ENCODE results near the gene MAGEF1. TPM values are rescaled to one million over a fixed set of nuclear protein-coding genes. Genes with fewer than 3 reads are reported as not detected.

MAGEF1 gene
- total and polyA plus RNA-seq, 9 of the 15 experiments (the other 6 are each of a cell fraction or from before 2014, with no cell fraction given), result 1.5 to 39.1 (median 19.8) TPM

DNA sequence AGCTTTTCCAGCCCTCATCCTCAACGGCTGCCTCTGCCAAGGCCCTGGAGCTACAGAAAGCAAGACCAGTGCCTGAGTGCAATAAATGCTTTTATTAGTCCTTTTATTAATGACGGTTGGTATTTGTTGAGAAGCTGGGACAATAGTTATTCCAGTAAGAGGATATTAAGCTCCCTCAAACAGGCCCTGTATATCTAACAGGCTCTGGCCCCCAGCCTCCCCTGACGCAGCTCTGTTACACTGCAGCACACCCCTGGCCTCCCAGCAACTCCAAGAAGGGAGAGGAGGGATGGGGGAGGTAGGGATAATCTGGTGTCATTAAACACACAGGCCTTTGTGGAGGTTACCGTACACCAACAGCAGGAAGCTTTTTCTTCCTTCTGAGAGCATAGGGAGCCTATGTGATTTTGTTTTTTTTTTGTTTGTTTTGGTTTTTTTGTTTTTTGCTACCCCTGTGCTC is 30.8 kb upstream of the MAGEF1 start (continued):
- TF ChIP-seq, protein P1, sequence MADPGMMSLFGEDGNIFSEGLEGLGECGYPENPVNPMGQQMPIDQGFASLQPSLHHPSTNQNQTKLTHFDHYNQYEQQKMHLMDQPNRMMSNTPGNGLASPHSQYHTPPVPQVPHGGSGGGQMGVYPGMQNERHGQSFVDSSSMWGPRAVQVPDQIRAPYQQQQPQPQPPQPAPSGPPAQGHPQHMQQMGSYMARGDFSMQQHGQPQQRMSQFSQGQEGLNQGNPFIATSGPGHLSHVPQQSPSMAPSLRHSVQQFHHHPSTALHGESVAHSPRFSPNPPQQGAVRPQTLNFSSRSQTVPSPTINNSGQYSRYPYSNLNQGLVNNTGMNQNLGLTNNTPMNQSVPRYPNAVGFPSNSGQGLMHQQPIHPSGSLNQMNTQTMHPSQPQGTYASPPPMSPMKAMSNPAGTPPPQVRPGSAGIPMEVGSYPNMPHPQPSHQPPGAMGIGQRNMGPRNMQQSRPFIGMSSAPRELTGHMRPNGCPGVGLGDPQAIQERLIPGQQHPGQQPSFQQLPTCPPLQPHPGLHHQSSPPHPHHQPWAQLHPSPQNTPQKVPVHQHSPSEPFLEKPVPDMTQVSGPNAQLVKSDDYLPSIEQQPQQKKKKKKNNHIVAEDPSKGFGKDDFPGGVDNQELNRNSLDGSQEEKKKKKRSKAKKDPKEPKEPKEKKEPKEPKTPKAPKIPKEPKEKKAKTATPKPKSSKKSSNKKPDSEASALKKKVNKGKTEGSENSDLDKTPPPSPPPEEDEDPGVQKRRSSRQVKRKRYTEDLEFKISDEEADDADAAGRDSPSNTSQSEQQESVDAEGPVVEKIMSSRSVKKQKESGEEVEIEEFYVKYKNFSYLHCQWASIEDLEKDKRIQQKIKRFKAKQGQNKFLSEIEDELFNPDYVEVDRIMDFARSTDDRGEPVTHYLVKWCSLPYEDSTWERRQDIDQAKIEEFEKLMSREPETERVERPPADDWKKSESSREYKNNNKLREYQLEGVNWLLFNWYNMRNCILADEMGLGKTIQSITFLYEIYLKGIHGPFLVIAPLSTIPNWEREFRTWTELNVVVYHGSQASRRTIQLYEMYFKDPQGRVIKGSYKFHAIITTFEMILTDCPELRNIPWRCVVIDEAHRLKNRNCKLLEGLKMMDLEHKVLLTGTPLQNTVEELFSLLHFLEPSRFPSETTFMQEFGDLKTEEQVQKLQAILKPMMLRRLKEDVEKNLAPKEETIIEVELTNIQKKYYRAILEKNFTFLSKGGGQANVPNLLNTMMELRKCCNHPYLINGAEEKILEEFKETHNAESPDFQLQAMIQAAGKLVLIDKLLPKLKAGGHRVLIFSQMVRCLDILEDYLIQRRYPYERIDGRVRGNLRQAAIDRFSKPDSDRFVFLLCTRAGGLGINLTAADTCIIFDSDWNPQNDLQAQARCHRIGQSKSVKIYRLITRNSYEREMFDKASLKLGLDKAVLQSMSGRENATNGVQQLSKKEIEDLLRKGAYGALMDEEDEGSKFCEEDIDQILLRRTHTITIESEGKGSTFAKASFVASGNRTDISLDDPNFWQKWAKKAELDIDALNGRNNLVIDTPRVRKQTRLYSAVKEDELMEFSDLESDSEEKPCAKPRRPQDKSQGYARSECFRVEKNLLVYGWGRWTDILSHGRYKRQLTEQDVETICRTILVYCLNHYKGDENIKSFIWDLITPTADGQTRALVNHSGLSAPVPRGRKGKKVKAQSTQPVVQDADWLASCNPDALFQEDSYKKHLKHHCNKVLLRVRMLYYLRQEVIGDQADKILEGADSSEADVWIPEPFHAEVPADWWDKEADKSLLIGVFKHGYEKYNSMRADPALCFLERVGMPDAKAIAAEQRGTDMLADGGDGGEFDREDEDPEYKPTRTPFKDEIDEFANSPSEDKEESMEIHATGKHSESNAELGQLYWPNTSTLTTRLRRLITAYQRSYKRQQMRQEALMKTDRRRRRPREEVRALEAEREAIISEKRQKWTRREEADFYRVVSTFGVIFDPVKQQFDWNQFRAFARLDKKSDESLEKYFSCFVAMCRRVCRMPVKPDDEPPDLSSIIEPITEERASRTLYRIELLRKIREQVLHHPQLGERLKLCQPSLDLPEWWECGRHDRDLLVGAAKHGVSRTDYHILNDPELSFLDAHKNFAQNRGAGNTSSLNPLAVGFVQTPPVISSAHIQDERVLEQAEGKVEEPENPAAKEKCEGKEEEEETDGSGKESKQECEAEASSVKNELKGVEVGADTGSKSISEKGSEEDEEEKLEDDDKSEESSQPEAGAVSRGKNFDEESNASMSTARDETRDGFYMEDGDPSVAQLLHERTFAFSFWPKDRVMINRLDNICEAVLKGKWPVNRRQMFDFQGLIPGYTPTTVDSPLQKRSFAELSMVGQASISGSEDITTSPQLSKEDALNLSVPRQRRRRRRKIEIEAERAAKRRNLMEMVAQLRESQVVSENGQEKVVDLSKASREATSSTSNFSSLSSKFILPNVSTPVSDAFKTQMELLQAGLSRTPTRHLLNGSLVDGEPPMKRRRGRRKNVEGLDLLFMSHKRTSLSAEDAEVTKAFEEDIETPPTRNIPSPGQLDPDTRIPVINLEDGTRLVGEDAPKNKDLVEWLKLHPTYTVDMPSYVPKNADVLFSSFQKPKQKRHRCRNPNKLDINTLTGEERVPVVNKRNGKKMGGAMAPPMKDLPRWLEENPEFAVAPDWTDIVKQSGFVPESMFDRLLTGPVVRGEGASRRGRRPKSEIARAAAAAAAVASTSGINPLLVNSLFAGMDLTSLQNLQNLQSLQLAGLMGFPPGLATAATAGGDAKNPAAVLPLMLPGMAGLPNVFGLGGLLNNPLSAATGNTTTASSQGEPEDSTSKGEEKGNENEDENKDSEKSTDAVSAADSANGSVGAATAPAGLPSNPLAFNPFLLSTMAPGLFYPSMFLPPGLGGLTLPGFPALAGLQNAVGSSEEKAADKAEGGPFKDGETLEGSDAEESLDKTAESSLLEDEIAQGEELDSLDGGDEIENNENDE (IDR thresholded peaks at IDR 0.05; ENCODE audit: low read depth, low read length), result no peak
- TF ChIP-seq ZFX (CRISPR knock-in tag; IDR thresholded peaks at IDR 0.05) (peak; percentile 17; the same call in 1 of the 2 replicates), ZNF707 (CRISPR knock-in tag; conservative IDR thresholded peaks at IDR 0.05) (no peak), KDM5B (IDR thresholded peaks at IDR 0.05; ENCODE audit: insufficient replicate concordance, low read depth, low read length) (peak; percentile 35), KAT2B (IDR thresholded peaks at IDR 0.05; ENCODE audit: low read depth, low read length) (no peak), SIN3B (IDR thresholded peaks at IDR 0.05; ENCODE audit: low read depth) (no peak), WHSC1 (IDR thresholded peaks at IDR 0.05; ENCODE audit: low read length) (no peak)
- TF ChIP-seq, protein P2, sequence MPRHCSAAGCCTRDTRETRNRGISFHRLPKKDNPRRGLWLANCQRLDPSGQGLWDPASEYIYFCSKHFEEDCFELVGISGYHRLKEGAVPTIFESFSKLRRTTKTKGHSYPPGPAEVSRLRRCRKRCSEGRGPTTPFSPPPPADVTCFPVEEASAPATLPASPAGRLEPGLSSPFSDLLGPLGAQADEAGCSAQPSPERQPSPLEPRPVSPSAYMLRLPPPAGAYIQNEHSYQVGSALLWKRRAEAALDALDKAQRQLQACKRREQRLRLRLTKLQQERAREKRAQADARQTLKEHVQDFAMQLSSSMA (CRISPR knock-in tag; IDR thresholded peaks at IDR 0.05), result no peak
- TF ChIP-seq, protein P3, sequence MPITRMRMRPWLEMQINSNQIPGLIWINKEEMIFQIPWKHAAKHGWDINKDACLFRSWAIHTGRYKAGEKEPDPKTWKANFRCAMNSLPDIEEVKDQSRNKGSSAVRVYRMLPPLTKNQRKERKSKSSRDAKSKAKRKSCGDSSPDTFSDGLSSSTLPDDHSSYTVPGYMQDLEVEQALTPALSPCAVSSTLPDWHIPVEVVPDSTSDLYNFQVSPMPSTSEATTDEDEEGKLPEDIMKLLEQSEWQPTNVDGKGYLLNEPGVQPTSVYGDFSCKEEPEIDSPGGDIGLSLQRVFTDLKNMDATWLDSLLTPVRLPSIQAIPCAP (CRISPR knock-in tag; IDR thresholded peaks at IDR 0.05; ENCODE audit: borderline replicate concordance), result 0 out of 2 replicates have a peak, but pooled peaks have one; percentile 42
- TF ChIP-seq, protein P4, sequence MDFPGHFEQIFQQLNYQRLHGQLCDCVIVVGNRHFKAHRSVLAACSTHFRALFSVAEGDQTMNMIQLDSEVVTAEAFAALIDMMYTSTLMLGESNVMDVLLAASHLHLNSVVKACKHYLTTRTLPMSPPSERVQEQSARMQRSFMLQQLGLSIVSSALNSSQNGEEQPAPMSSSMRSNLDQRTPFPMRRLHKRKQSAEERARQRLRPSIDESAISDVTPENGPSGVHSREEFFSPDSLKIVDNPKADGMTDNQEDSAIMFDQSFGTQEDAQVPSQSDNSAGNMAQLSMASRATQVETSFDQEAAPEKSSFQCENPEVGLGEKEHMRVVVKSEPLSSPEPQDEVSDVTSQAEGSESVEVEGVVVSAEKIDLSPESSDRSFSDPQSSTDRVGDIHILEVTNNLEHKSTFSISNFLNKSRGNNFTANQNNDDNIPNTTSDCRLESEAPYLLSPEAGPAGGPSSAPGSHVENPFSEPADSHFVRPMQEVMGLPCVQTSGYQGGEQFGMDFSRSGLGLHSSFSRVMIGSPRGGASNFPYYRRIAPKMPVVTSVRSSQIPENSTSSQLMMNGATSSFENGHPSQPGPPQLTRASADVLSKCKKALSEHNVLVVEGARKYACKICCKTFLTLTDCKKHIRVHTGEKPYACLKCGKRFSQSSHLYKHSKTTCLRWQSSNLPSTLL (IDR thresholded peaks at IDR 0.05), result no peak
